HG03175 (cell line): ENCODE data around the gene TCF7.

ENCODE experiments used
- ATAC-seq: cut with Tn5 transposase; IDR thresholded peaks from one replicate; pipeline ENCODE4 v1.9.1; 2021; ENCODE audit warnings: mild to moderate bottlenecking, moderate library complexity; ENCODE audit not compliant: unreplicated experiment

TCF7 gene

DNA sequence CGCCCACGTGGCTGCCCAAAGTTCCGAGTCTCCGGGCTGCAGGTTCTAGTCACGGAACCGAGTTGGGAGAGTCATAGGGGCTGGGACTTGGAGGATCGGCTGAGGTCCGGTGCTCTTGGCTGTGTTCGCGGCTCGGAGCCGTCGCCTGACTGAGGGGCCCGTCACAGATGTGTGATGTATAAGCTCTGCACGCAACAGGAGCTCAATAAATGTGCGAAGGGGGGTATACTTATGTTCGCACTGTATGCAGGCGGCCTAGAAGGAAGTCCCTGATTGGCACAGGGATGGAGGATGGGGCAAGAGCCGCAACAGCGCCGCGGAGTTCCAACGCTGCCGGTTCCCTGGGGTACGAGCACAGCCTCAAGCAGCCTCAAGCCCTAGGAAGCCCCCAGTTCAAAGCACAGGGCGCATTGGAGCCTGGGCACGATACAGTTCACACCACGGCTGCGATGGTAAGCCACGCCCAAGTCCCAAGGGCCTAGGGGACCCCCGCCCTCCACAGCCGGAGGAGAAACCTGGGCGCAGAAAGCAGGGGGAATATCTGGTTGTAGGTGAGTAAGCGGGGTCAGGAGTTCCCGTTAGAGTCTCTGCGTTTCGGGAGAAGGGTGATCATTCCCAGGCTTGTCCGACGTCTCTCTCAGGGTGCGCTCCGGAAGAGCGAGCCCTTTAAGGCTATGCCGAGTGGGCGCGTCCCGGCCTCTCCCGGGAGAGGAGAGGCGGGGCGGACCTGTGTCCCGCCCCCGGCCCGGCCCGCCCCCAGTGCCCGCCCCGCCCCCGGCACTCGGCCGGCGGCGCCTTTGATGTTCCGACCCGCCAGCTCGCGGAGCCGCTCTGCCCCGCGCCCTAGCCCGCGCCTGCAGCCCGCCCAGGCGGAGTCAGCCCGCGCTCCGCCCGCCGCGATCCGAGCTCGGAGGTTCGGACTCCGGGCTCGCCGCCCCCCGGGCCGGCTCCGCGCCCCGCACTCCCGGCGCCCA lies at the start of gene TCF7:
Gene TCF7, plus strand, starts transcription at position 780 of the 974 bp plus-strand sequence. CDS start 226 bp downstream, outside the sequence.
- ATAC-seq = peak; percentile 86

GRCh38 chr5:134069553-134069952 lies 44.9 kb upstream of the TCF7 start:
- ATAC-seq = no peak

- peak; percentile 41 for ATAC-seq
Observed at GRCh38 chr5:134070725-134071613, 43.5 kb upstream of the TCF7 start.

DNA sequence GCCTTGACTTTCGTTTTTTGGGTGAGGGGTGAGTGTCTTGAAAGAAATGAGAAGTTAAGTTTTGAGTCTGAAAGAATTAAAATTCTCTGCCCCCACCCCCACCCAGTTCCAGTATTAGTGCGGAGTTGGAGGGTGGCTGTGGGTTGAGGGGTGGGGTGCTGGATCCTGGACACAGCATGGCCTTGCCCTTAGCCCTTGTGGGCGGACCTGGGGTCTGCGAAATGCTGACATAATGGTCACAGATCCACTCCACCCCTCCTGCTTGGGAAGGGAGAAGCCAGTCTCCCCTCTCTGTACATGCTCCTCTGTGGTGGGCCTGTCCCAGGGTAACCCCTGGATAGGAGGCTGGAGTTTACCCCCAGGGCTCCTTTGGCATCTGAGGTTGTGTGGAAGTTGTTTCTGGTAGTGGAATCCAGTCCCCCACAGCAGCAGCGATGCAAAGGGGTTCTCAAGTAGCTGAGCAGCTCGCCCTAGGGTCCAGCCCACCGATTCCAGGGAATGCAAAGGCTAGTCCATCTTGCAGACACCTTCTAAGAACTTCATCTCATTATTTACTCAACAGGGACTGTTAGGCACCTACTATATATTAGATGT lies 42.8 kb upstream of the TCF7 start:
- ATAC-seq = no peak

GRCh38 chr5:134072471-134073210 lies 41.8 kb upstream of the TCF7 start:
- no peak for ATAC-seq

GRCh38 chr5:134073404-134073803 lies 41.1 kb upstream of the TCF7 start:
- ATAC-seq = no peak

GRCh38 chr5:134075102-134075501 lies 39.4 kb upstream of the TCF7 start:
- ATAC-seq = no peak

DNA sequence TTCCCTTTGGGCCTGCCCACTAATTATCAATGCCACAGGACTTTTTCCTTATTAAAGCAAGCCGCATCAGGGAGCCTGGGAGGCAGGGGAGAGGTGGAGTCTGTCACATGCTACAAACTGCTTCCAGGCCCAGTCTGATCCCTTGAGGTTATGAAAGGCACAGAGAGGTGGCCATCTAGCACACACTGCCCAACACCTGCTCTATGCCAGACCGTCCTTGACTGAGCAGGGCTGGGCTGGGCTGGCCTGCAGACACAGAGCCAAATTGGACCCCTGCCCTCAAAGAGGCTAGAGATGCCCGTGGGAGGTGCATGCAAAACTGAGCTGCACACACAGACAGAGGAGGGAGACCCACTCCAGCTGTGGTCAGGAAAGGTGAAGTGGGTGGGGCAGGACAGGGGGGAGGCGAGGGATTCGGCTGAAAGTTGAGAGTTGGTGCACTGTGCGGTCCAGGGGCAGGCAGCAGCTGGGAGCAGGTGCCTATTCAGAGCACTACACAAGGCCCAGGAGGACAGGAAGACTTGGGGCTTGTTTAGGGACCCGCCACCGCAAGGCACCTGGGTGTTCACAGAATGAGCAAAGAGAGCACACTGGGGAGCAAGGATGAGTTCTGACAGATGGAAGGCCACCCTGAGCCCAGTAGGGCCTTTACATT lies 36.4 kb upstream of the TCF7 start:
- ATAC-seq = no peak

- no peak for ATAC-seq
Observed at GRCh38 chr5:134079748-134080581, 34.5 kb upstream of the TCF7 start.

DNA sequence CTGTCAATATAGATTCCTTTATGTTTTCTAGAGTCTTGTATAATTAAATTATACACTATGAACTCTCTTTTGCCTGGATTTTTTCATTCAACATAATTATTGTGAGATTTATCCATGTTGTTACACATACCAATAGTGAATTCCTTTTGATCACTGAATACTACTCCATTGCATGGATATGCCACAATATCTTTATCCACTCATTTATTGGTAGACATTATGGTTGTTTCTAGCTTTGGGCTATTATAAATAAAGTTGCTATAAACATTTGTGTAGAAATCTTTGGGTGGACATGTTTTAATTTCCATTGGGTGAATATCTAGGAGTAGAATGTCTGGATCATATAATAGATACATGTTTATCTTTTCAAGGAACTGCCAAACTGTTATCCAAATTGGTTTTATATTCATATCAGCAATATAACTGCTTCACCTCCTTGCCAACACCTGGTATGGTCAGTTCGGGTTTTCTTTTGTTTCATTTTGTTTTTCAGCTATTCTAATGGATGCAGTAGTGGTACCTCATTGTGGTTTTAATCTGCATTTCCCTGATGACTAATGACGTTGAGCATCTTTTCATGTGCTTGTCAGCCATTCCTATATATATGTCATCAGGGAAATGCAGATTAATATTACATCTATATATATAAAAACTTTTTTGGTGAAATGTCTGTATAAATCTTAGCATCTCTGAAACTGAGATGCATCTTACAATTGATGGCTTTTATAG lies 32.1 kb upstream of the TCF7 start:
- ATAC-seq = no peak

DNA sequence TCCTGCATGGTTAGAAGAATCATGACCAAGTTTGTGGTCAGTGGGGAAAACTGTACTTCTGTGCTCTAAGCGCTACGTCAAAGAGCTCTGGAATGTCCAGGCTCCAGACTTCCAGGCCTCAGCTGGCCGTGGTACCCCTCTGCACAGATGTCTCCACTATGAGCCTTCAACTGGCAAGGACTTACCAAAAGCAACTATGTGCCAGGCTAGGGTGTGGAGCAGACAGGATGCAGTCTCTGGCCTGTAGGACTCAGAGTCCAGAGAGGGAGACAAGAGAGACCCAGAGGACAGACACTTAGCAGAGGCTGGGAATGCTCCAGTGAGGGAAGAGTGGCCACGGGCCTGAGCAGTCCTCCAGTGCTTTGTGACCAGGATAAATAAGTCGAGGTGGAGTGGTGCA lies 31.0 kb upstream of the TCF7 start:
- ATAC-seq = no peak

- ATAC-seq = no peak
Observed at GRCh38 chr5:134084022-134084565, 30.4 kb upstream of the TCF7 start.

DNA sequence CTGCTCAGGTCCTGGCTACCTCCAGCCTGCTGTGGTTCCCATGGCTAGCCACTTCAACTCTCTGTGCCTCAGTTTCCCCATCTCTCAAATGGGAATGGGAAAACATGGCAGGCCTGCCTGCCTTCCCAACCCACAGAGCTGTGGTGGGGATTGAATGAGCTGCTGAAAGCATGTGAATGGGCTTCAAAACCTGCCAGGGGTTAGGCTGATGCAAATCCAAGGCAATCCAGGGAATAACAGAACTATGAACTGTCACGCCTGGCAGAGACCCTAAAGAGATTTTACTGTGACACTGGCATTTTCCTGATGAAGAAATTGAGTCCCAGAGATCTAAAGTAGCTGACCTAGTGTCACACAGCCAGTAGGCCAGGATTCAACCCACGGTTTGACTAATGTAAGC lies 29.9 kb upstream of the TCF7 start:
- ATAC-seq = no peak

GRCh38 chr5:134085411-134085810 lies 29.1 kb upstream of the TCF7 start:
- no peak for ATAC-seq

DNA sequence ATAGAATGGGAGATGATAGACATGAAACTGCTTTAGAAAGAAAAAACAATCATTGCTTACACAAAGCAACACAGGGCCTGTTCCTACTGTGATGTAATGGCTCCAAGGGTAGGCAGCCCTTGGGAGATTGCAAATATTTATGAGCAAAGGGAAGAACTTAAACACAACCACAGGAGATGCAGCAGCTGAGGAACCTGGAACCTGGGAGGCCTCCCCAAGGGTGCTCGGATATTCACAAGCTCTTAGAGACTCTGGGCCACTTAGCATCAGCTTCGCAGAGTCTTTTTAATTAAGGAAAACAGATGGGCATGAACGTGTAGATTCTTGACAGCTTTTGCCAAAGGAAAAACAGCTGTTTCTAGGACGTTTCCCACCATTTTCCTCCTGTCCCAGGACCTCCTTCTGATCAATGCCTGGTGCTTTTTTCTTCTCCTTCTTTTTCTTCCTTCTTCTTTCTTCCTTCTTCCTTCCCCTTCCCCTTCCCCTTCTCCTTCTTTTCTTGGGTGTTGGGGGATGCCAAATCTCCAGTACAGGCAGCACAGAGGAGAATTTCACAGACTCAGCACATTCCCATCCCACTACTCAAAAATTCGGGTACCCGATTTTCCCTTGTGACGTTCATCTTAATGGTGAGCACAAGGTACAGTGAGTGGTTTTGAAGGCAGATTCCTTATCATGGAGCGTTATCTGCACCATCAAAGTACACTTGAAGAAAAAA lies 28.1 kb upstream of the TCF7 start:
- no peak for ATAC-seq

DNA sequence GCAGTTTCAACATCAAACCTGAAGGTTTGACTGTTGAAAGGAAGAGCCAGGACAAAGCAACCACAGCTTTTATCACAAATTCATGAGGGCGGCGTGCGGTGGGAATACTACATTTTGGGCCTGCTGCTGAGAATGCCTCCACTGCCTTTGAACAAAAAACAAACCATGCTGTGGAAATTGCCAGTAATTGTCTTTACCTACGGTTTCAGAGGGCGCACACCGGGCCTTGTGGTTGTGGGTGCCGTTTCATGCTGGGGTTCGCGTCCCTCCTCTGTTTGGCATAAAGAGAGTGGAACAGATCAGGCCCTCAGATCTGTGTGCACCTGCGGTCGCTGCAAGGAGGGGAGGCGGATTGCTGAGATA lies 27.6 kb upstream of the TCF7 start:
- no peak for ATAC-seq

- ATAC-seq = no peak
Observed at GRCh38 chr5:134088291-134088690, 26.2 kb upstream of the TCF7 start.
